ENCODE results near the gene KRT36.

KRT36 gene

DNA sequence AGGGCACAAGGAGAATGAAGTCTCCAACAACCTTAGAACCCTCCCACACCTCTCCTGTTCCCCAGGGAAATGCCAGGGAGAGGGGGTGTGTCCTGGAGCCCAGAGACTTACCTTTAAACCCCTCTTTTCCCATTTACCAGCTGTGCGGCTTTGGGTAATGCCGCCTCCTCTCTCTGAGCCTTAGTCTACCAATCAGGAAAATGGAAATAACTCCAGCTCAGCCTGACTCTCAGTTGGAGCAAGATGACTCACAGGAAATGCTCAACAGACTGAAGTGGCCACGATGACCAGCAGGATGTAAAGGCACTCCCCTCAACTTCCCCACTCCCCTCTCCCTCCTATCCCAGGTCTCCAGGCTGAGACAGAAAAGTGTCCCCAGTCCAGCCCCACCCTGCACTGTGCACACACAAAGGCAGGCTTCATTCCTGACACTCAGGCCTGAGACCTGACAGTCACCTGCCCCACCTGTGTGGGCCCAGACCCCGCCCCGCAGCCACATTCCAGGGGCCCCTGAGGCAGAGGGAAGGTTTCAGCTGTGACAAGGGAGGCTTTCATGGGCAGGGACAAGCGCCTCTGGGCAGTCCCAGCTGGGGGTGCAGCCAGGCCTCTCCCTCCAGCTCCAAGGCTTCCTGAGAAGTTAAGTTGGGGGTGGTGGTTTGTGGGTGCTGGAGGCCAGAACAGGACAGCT, 32.0 kb upstream of the KRT36 start:
- DNase-seq: peak; percentile 16

DNA sequence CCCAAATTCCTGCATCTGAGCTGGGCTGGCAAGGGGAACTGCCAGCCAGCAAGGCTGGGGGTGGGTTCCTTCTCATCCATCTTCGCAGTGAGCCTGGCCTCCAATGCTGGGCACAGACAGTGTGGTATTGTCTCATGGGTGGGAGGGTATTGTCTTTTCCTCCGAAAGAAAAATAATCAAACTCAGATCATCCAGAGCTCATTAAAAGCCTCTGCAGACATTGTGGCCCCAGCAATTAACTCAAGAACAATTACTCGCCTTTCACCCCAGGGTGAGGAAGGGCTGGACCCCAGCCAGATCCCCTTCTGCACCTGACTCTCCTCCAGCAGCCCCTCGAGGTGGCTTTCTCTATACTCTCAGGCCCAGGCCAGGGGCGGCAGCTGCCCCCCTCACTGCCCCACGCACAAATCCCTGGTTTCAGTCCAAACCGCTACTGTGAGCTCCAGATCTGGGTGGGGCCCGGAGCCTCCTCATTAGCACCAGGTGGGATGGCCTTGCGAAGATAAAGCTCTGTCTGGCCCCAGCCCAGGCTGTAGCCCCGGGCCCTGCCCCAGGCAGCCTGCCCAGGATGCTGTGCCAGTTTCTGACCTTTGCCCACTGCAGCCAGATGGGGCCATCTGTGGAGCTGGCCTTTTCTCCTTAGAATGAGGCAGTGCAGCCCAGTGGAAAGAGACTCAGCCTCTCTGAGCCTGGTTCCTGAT, 31.3 kb upstream of the KRT36 start:
- peak; percentile 23 for DNase-seq

DNA sequence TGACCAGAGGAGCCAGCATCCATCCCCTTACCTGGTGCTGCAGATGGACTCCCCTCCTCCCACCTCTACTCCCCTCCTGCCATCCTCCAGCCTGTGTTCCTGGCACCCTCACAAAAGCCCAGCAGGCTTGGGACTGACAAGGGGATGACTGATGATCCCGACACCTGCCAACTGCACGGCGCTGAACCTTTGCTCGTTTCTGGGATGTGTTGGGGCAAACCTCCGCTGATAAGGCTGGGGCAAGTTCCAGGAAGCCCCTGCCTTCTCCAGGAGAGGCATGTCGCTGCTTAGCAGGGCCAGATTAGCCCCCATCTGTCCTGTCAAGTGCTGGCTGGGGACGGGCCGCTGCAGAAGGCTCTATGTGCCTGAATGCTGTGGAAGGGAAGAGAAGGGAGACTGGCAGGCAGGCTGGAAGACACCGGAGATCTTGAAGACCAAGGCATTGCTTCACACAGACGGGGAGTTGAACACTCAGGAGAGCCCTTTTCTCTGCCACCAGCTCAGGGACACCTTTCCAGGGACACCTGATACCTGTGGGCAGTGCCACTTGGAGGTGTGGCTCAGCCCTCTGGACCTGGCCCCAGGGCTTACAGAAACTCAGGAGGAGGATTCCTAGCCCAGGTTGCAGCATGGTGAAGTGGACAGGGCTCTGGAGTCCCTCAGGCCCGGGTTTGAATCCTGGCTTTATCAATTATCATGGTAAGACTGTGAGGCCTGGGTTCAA, 30.0 kb upstream of the KRT36 start:
- DNase-seq: peak; percentile 65

DNA sequence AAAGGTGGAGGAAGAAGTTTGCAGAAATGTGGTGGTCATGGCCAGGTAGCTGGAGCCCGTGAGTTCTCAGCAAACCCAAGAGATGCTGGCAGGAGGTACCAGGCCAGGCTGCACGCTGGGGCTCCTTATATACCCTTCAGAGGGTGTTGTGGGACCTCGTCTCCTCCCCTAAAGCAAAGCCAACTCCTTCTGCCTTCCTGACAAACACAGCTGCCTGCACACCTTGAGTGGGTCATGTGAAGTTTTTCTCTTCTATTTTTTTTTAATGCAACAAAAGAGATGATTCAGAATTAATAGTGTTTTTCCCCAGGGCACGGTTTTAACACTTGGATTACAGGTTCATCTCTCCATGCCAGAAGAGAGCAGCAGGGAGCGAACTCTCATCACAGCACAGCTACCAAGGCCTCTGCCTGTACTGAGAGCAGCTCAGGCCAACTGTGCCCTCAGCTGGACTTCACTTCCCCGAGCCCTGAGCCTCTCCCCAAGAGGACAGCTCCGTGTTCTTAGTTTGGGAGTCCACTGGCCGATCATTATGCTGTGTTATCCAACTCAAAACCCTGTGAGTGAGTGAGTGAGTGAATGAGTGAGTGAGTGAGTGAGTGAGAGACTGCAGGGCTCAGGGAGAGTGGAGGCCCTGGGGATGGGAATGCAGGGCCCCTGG, 29.2 kb upstream of the KRT36 start, which contains the start of gene KRT15:
TSS of gene KRT15 (minus strand) at position 102 of the 661 bp plus-strand sequence. CDS start at position 39, 63 bp downstream.
- no peak for DNase-seq

DNA sequence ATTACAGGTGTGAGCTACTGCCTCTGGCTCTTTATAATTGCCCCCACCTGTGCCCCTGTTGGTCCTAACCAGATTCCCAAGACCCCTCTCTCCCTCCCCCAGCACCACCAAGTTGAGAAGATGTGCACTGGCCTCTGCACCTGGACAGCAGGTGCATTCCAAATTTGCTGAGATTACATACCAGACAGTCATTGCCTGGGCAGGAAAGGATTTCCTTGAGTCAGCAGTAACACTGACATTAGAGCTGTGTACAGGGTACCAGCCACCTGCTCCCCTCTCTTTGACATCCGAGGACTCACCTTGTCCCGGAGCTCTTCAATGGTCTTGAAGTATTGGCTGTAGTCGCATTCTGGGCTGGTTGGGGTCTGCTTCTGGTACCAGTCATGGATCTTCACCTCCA, 28.3 kb upstream of the KRT36 start:
- DNase-seq: no peak

DNA sequence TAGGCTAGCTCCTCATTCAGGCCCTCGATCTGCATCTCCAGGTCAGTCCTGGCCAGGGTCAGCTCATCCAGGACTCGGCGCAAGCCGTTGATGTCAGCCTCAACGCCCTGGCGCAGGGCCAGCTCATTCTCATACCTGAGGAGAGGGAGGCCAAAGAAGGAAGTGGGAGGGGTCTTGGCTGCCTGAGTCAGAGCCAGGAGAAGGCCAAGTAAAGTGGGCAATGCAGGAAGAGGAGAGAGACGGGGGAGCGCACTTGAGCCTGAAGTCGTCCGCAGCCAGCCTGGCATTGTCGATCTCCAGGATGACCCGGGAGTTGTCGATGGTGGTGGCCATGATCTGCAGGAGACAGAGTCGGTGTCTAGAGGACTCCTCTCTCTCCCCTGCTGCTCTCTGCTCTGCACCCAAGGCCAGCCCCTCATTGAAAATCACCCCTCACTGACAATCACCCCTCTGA, 27.1 kb upstream of the KRT36 start:
- DNase-seq: no peak

DNA sequence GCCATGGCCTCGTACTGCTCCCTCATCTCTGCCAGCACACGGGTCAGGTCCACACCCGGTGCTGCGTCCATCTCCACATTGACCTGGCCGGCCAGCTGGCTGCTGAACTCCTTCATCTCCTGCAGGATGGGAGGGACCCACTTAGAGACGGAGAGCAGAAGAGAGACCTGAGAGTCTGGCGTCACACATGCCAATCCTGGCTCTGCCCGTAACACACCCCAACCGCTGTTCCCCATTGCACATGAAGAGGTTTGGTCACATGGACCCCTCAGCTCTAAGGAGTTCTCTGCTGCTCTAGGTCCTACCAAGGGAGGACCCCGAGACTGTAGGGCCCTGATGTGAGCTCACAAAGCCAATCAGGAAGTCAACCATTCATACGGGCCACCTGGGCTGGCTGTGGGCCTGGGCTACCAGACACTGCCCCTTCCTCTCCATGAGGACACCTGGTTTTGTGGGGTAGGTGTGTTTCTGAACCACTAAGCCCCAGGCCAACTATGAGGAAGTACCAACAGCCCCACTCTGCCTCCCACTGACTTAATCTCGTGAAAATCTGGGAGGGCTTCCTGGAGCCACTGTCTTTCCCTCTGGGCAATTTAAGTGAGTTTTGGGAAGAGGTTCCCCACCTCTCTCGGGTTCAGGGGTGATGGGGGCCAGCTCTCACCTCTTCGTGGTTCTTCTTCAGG, 26.6 kb upstream of the KRT36 start:
- DNase-seq: no peak

DNA sequence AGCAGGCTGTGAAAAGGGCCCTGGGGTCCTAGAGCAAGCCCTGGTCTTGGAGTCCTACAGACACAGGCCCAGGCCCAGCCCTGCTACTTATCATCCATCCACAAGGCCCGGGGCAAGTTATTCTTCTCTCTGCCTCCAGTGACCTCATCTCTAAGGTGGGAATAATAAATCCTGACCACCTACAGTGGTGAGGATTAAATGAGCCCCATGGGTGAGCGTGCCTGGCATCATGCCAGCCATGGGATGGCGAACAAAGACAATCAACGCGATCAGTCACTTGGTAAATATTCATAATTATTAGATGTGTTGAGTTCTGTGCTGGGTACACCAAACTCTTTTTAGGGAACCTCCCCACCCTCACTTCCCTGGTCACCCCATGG, 23.4 kb upstream of the KRT36 start:
- peak; percentile 29 for DNase-seq

DNA sequence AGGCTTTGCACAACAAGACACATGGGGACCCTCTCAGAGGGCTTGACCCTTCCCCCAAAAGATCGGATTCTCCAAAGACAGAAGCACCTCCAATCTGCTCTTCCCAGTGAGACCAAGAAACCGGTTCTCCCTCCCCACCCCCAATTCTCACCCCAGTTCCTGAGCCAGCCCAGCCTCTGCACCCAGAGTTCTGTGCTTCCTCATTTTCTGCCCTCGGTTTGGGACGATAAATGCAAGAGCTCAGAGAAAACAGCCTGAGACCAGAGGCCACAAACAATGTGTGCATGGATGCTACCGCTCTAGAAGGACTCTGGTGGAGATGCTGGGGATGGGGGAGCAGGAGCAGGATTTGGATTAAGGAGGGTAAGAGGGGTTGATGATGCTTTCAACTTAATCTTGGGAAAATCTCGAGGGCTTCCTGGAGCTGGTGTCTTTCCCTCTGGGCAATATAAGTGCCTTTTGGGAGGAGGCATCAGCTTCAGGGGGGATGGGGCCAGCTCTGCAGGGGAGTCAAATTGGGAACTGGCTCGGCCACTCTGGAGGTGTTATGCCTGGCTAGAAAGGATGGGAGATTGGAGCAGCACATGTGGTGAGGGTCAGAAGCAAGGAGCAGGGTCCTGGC, 22.9 kb upstream of the KRT36 start:
- no peak for DNase-seq

DNA sequence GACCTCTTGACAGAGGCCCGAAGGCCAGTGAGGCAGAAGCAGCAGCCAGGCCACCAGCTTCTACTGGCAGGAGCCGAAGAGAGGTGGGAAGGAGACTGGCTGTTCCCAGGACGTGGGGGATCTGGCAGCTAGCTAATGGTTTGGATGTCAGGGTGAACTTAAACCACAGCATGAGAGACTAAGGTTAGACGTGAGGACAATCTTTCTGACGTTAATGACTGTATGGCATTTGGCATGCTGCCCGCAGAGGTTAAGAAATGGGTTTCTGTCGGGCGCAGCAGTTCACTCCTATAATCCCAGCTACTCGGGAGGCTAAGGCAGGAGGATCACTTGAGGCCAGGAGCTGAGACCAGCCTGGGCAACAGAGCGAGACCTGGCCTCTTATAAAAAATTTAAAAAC, 22.0 kb upstream of the KRT36 start:
- DNase-seq: no peak

DNA sequence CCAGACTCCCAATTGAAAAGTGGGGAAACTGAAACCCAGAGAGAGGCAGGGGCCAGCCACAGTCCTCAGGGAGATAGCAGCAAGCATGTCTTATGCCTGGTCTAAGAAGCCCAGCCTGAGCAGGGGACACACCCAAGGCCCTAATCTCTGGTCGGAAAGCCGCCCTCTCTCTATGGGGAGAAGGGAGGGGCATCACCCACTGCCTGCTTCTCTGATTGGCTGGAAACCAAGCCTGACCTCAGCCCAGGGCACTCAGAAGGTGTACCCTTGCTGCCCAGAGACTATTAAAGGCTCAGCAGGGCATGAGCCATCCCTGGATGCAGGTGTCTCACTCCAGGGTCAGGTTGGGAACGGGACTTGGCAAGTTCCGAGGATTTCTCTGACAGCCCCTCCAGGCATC, 21.4 kb upstream of the KRT36 start:
- DNase-seq: peak; percentile 18

DNA sequence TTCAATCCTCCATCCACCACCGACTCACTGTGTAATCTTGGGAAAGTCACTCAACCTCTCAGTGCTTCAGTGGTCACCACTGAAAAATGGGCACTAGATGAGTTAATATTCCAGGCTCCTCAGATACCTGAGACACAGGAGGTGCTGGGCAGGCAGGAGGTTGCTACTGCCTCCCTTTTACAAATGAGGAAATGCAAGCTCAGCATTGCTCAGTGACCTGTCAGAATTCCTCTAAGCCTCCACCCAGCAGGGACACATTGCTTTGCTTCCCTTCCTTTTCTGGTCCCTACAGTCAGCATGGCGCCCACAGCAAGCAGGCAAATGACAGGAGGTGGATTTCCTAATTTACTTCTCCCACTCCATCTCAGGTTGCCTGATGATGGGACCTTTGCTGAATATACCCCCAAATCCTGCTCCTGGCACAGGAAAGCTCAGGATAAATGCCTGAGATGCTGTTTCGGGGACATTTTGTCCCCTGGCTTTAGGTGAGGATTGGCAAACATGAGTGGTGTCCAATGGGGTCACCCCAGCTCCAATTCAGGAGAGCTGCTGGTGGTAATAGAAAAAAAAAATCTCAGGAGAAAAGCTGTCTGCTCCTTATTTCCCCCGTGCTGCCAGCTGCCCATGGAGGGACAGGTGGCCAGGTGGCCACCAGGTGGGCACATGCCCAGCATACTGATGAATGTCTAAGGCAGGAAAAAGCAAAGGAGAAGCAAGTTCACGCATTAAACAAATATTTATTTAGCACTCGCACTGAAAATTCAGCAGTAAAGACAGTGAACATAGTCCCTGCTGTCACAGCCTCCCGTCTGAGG, 20.7 kb upstream of the KRT36 start:
- DNase-seq: no peak

DNA sequence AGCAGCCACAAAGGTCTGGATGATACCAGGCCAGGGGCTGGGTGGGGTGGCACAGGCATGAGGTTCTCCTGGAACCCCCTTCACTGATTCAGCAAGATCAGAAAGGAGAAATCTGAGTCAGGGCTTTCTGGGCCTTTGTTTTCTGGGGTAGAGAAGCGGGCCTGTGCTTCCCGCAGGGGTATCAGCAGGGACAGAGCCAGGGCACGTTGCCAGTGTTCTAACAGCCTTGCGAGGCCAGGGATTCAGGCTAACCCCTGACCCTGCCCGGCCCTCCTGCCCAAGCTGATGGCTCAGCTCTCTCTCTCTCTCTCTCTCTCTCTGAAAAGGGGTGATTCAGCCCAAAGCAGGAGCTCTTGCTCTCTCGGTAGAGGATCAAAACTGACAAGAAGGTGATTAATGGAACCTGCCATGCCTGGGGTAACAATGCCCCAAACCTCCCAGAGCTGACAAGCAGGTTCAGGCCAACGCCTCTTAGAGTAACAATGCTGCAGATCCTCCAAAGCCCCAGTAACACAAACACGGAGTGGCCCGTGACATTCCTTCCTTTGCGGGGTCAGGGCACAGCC, 17.7 kb upstream of the KRT36 start:
- no peak for DNase-seq

DNA sequence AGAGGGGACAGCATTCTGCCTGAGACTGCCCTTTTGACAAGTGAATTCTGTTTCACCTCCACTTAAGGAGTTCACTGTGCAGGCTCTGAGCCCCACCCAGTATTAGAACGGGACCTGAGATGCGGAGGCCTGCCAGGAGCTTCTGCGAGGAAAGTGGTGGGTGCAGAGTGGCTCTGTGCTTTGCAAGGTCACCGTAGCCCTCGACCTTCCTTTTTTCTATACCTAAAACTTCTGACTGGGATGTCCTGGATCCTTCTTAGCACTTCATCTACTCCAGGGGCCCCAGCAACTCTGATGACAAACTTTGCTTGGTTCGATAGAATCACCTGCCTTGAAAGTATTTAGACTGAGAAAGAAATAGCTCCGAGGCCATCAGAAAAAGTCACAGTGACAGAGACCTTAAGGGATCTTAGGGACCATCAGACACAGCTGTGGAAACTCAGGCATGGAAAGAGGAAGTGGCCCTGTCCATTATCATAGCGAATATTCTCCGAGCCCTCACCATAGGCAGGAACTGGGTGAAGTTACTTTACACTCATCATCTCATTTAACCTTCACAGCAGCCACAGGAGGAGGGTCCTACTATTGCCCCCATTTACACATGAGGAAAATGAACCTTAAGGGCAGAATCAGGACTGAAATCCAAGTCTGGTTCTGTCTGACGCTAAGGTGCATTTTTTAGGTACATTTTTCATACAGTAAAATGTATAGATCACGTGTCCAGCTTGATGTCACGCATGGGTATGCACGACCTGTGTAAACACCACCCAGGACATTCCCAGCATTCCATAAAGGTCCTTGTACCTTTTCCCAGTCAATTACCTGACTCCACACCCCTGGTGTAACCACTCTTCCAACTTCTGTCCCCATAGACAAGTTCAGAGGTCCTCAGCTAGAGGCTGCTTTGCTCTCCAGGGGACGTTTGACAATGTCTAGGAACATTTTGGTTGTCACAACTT, 16.4 kb upstream of the KRT36 start:
- DNase-seq: no peak

DNA sequence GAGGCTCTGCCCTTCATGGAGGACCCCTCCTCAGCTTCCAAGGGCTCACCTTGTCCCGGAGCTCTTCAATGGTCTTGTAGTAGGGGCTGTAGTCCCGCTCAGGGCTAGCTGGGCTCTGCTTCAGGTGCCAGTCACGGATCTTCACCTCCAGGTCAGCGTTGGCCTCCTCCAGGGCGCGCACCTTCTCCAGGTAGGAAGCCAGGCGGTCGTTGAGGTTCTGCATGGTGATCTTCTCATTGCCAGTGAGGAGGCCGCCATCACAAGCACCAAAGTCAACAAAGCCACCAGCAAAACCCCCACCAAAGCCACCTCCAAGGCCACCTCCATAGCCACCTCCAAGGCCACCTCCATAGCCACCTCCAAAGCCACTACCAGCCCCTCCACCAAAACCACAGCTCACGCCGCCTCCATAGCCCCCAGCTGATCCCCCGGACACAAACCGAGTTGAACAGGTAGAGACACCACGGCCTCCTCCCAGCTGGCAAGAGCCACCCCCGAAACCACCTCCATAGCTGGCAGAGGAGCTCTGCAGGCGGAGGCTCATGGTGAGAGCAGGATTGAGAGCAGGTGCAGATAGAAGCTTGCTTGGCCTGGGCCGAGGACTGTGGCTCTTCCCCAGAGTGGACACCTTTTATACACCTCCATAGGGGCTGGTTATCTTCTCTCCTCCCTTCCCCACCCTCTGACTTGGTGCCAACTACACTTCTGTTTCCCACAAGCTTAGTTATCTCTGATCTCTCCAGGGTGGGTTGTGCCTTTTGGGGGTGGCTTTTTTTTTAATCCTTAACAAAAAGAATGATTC, 15.5 kb upstream of the KRT36 start, which contains the start of gene KRT13:
TSS of gene KRT13 (minus strand) at position 606 of the 802 bp plus-strand sequence. CDS start at position 544, 62 bp downstream.
- DNase-seq: no peak

DNA sequence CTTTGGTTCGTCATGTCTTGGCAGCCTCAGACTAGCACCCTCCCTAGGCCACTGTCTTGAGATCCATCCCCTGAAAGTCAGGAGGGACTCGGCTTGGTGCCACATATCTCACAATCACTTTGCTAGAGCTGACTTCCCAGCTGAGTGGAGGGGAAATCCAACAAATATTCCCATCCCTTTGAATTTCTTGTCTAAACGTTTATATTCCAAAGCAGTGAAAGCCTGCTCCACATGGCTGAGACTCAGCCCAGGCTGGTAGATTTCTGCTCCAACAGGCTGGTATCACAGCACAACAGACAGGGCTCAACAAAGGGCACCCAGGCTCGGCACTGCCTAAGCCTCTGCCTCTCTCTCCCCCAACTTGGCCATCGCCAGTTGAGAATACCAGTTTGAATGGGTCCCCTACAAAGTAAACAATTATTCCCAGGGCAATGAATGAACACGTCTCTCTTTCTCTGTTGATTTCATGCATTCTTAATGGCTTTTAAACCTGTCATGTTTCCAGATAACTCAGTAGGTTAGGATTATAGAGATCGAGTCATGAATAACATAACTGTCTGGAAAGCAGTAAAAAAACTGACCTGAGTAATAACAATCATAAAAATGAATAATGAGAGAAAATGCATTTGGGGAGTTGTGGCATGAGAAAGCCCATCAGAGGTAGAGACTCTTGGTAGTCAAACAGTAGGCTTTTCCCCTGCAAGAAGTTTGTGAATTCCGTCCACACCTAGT, 14.7 kb upstream of the KRT36 start:
- DNase-seq: peak; percentile 60

DNA sequence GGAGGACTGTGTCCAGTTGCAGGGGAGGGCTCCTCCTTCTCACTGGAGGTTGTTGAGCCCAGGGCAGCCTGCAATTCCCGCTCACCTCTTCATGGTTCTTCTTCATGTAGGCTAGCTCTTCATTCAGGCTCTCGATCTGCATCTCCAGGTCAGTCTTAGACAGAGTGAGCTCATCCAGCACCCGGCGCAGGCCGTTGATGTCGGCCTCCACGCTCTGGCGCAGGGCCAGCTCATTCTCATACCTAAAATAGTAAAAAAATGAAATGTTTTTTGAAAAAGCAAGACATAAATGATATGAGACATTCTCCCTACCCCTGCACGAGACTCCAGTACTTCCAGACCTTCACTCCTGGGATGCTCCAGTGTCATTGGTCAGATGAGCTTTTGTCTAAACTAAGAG, 13.5 kb upstream of the KRT36 start:
- no peak for DNase-seq

All from DMS153 (cell line).